HepG2 (cell line): ENCODE data around the gene ZNF254. TPM values are rescaled to one million over a fixed set of nuclear protein-coding genes. Genes with fewer than 3 reads are reported as not detected.

Source experiments
- ATAC-seq: fragments of 200-7000 bp; cut with Tn5 transposase; 3 replicates; pipeline ENCODE4 v1.9.1; 2020; ENCODE audit warnings: mild to moderate bottlenecking, moderate library complexity
- BruUV-seq: library from RNA; stranded (reverse); fragments of 400-500 nt; replicated peaks from 2 replicates; lab custom pipeline; 2021; lab: Mats Ljungman, UMichigan
- CTCF ChIA-PET: fragments of 300-600 bp; formaldehyde crosslinking; extraction: SDS; loops from one replicate; lab custom pipeline; 2021; ENCODE audit warnings: low total read pairs, inconsistent platforms, low intra/inter-chr PET ratio; lab: Yijun Ruan, JAX
- POLR2A ChIA-PET: fragments of 350-600 bp; sonication (Branson Sonifier 250); formaldehyde crosslinking; loops from one replicate; lab custom pipeline; 2020; ENCODE audit warnings: antibody characterized with exemption, inconsistent platforms; lab: Yijun Ruan, JAX
- DNase-seq: peaks from one replicate; pipeline ENCODE4 v3.0.0-alpha.2; 2015; ENCODE audit warnings: low spot score
- FAIRE-seq: peaks from 3 replicates; lab custom pipeline; 2011; peaks lifted over from hg19 to GRCh38; lab: Jason Lieb, UNC
- H2AFZ ChIP-seq: one replicate; pipeline ENCODE4 v1.6.1; 2011; ENCODE audit warnings: low read length, inconsistent platforms
- H3K27ac ChIP-seq: fragments of 300-600 bp; 3 replicates; pipeline ENCODE4 v1.8.0; 2011; ENCODE audit warnings: mixed run types, mild to moderate bottlenecking, mixed read lengths, low read length, inconsistent platforms; ENCODE audit not compliant: insufficient read depth; ENCODE audit errors: extremely low read length
- H3K27me3 ChIP-seq, 2 experiments: fragments of 200-600 bp in 1 of 2; 2 replicates in 1 of 2; 3 replicates in 1 of 2; pipeline versions ENCODE4 v1.6.0 to v1.8.0; 2011; ENCODE audit warnings: low read length in 2 of 2, mild to moderate bottlenecking in 2 of 2, moderate library complexity in 2 of 2, inconsistent platforms in 1 of 2; ENCODE audit not compliant: insufficient read depth in 2 of 2, control insufficient read depth in 1 of 2
- H3K36me3 ChIP-seq, 2 experiments: fragments of 200-600 bp in 1 of 2; replicated peaks in 1 of 2; 2 replicates in 1 of 2; 3 replicates in 1 of 2; pipeline versions ENCODE4 v1.5.1 to v1.8.0; 2011; ENCODE audit warnings: low read length in 2 of 2, inconsistent platforms in 1 of 2; ENCODE audit not compliant: insufficient read depth in 2 of 2, control insufficient read depth in 1 of 2
- H3K4me1 ChIP-seq: 2 replicates; pipeline ENCODE4 v1.5.1; 2012; ENCODE audit warnings: low read length, inconsistent platforms; ENCODE audit not compliant: insufficient read depth
- H3K4me2 ChIP-seq: 2 replicates; pipeline ENCODE4 v1.6.0; 2011; ENCODE audit warnings: low read depth, low read length, inconsistent platforms
- H3K4me3 ChIP-seq, 3 experiments: fragments of 200-600 bp in 1 of 3; sonication (generic), shearing (Covaris generic) in 1 of 3; replicated peaks in 1 of 3; 2 replicates each; pipeline ENCODE4 v1.5.1; 2011 to 2016; ENCODE audit warnings: low read length in 3 of 3, inconsistent platforms in 2 of 3, low read depth in 2 of 3, mild to moderate bottlenecking in 2 of 3, control low read depth in 1 of 3, mixed read lengths in 1 of 3; ENCODE audit not compliant: insufficient read depth in 1 of 3
- H3K79me2 ChIP-seq: one replicate; pipeline ENCODE4 v1.6.1; 2011; ENCODE audit warnings: low read length, inconsistent platforms; ENCODE audit not compliant: insufficient read depth
- H3K9ac ChIP-seq: 2 replicates; pipeline ENCODE4 v1.6.0; 2011; ENCODE audit warnings: mild to moderate bottlenecking, low read depth, low read length, inconsistent platforms; ENCODE audit not compliant: insufficient read depth
- H3K9me3 ChIP-seq: 2 replicates; pipeline ENCODE4 v1.5.1; 2012; ENCODE audit warnings: mild to moderate bottlenecking, low read length
- H4K20me1 ChIP-seq: 2 replicates; pipeline ENCODE4 v1.6.0; 2011; ENCODE audit warnings: inconsistent platforms, mild to moderate bottlenecking, low read length, moderate library complexity; ENCODE audit not compliant: insufficient read depth
- CREB1 ChIP-seq, 2 experiments: fragments of 450-650 bp in 1 of 2; IDR thresholded peaks; 2 replicates each; pipeline ENCODE4 v1.6.1; 2016 to 2017; ENCODE audit warnings: control low read depth in 1 of 2, mild to moderate bottlenecking in 1 of 2, missing compliant biosample characterization in 1 of 2, missing genetic modification characterization in 1 of 2
- E2F1 ChIP-seq: sonication (generic); formaldehyde crosslinking; IDR thresholded peaks from 2 replicates; pipeline ENCODE4 v1.5.0; 2020; ENCODE audit warnings: missing genetic modification reagents
- HDAC1 ChIP-seq: sonication (generic); formaldehyde crosslinking; IDR thresholded peaks from 2 replicates; pipeline ENCODE4 v1.5.1; 2020; ENCODE audit warnings: mild to moderate bottlenecking, missing genetic modification reagents
- MED8 ChIP-seq: sonication (generic); formaldehyde crosslinking; IDR thresholded peaks from 2 replicates; pipeline ENCODE4 v1.8.1; 2023; ENCODE audit warnings: mild to moderate bottlenecking, missing genetic modification reagents; ENCODE audit not compliant: insufficient replicate concordance
- MNT ChIP-seq: fragments of 450-650 bp; IDR thresholded peaks from 2 replicates; pipeline ENCODE4 v1.6.1; 2016
- NAIF1 ChIP-seq: sonication (generic); formaldehyde crosslinking; IDR thresholded peaks from 2 replicates; pipeline ENCODE4 v1.5.0; 2020; ENCODE audit warnings: mild to moderate bottlenecking, missing genetic modification reagents, borderline replicate concordance
- REPIN1 ChIP-seq: sonication (generic); formaldehyde crosslinking; IDR thresholded peaks from 2 replicates; pipeline ENCODE4 v1.8.0; 2022; ENCODE audit warnings: missing genetic modification reagents, low read depth, mild to moderate bottlenecking, borderline replicate concordance
- STAG1 ChIP-seq: sonication (generic); formaldehyde crosslinking; IDR thresholded peaks from 2 replicates; pipeline ENCODE4 v1.4.0; 2020; ENCODE audit warnings: missing genetic modification reagents
- THRA ChIP-seq: sonication (generic); formaldehyde crosslinking; IDR thresholded peaks from 2 replicates; pipeline ENCODE4 v1.4.0; 2020; ENCODE audit warnings: missing genetic modification reagents, borderline replicate concordance
- WIZ ChIP-seq: sonication (generic); formaldehyde crosslinking; IDR thresholded peaks from 2 replicates; pipeline ENCODE4 v1.5.1; 2020; ENCODE audit warnings: mild to moderate bottlenecking, missing genetic modification reagents
- ZHX1 ChIP-seq: sonication (generic); formaldehyde crosslinking; IDR thresholded peaks from 2 replicates; pipeline ENCODE4 v1.8.1; 2022; ENCODE audit warnings: low read depth, mild to moderate bottlenecking, missing genetic modification reagents
- ZNF292 ChIP-seq: sonication (generic); formaldehyde crosslinking; IDR thresholded peaks from 2 replicates; pipeline ENCODE4 v1.8.1; 2022; ENCODE audit warnings: mild to moderate bottlenecking, low read depth, missing genetic modification reagents, borderline replicate concordance
- ZNF501 ChIP-seq: sonication (generic); formaldehyde crosslinking; IDR thresholded peaks from 2 replicates; pipeline ENCODE4 v1.5.1; 2020; ENCODE audit warnings: mild to moderate bottlenecking, moderate library complexity, missing genetic modification reagents
- ZNF710 ChIP-seq: sonication (generic); formaldehyde crosslinking; IDR thresholded peaks from 2 replicates; pipeline ENCODE4 v1.5.0; 2020; ENCODE audit warnings: mild to moderate bottlenecking, missing genetic modification reagents, borderline replicate concordance
- ZNF841 ChIP-seq: sonication (generic); formaldehyde crosslinking; IDR thresholded peaks from 2 replicates; pipeline ENCODE4 v1.8.1; 2023; ENCODE audit warnings: missing genetic modification reagents, borderline replicate concordance
- ZSCAN30 ChIP-seq: sonication (generic); formaldehyde crosslinking; IDR thresholded peaks from 2 replicates; pipeline ENCODE4 v1.5.0; 2020; ENCODE audit warnings: mild to moderate bottlenecking, missing genetic modification reagents
- WGBS: methylation state at CpG from one replicate; pipeline ENCODE4 v1.1.6; 2017; ENCODE audit warnings: low lambda C conversion rate; 5-methylcytosine and 5-hydroxymethylcytosine counted together
- in situ Hi-C: cut with HindIII; loops from 2 replicates; pipeline ENCODE4 v1.10.0; 2017; ENCODE audit warnings: low pct_unique_long_range_greater_than_20kb; ENCODE audit not compliant: extremely low pct_ligation_motif_present
- intact Hi-C: fragments of 100-400 bp; cut with micrococcal nuclease; formaldehyde crosslinking; loops from one replicate; pipeline ENCODE4 v1.10.0; 2022; ENCODE audit not compliant: unreplicated experiment
- polyA plus RNA-seq, 8 experiments: library from polyadenylated mRNA; depleted of rRNA in 3 of 8; stranded (reverse) in 7 of 8; unstranded in 1 of 8; fragments of >200 nt; fragmentation: Illumina TruSeq in 4 of 8; extraction: Trizol in 4 of 8; gene quantifications; 2 replicates each; pipeline versions ENCODE4 v1.2.1 to v1.2.3, GENCODE V29; 2011 to 2016; ENCODE audit warnings: low read depth in 4 of 8, missing spikeins in 1 of 8, mixed read lengths in 1 of 8; ENCODE audit not compliant: insufficient read depth in 1 of 8
- total RNA-seq, 5 experiments: library from RNA; depleted of rRNA; stranded (reverse); fragments of >200 nt; fragmentation: Illumina TruSeq; extraction: Trizol; gene quantifications; 2 replicates each; pipeline ENCODE4 v1.2.3, GENCODE V29; 2016; ENCODE audit warnings: low read depth in 1 of 5

Gene ZNF254
- total and polyA plus RNA-seq, 2 of the 13 experiments (the other 11 are each of a cell fraction or from before 2014, with no cell fraction given): 2.6 to 4.6 TPM

GRCh38 chr19:24057144-24057543, 29.8 kb upstream of the ZNF254 start:
- H3K27ac ChIP-seq: no peak overlapping the region
- TF ChIP-seq ZNF292: no peak
- no peak for TF ChIP-seq NAIF1 (CRISPR knock-in tag)
- no peak for TF ChIP-seq ZNF710 (CRISPR knock-in tag)
- no peak for TF ChIP-seq ZHX1 (CRISPR knock-in tag)
- TF ChIP-seq WIZ (CRISPR knock-in tag): no peak
- TF ChIP-seq E2F1 (CRISPR knock-in tag): no peak
- no peak for TF ChIP-seq ZSCAN30
- no peak for TF ChIP-seq HDAC1 (CRISPR knock-in tag)
- TF ChIP-seq ZNF501 (CRISPR knock-in tag): no peak
- no peak for TF ChIP-seq THRA
- TF ChIP-seq REPIN1 (CRISPR knock-in tag): no peak
- no peak for TF ChIP-seq ZNF841
- no peak for TF ChIP-seq STAG1 (CRISPR knock-in tag)
- no peak for TF ChIP-seq CREB1 (IDR thresholded peaks at IDR 0.05)
- TF ChIP-seq CREB1 (CRISPR knock-in tag; IDR thresholded peaks at IDR 0.05): no peak
- TF ChIP-seq MED8 (CRISPR knock-in tag): no peak
- TF ChIP-seq MNT: no peak
- TF ChIP-seq, all 625 proteins: peak for 0
- intact Hi-C loops: no loop called here
- peaks cover 12 to 44% of the 10 kb centered on the region in 2 experiments; a peak in 4 of 5 replicates for H3K36me3 ChIP-seq
- no peaks in the 10 kb centered on the region for H3K79me2 ChIP-seq
- ATAC-seq (no peak), FAIRE-seq (no peak), DNase-seq (no peak)
- no peak overlapping the region for H3K4me2 ChIP-seq
- 93% methylated on average over 5 of the region's 5 CpGs for WGBS
- no peaks in the 10 kb centered on the region for H3K9me3 ChIP-seq
- no peak overlapping the region for H3K4me3 ChIP-seq
- no TSS peak for BruUV-seq
- ChIA-PET POLR2A (no interaction called here), CTCF (no interaction called here)
- H3K9ac ChIP-seq: no peak overlapping the region
- H3K27me3 ChIP-seq: no peaks in the 10 kb centered on the region
- H4K20me1 ChIP-seq: no peaks in the 10 kb centered on the region
- peaks cover 12% of the 10 kb centered on the region for H3K4me1 ChIP-seq
- no peak overlapping the region for H2AFZ ChIP-seq
- in situ Hi-C loops: loop anchor here (5.0 kb wide), 1 partner anchor 285 kb away; no protein-coding TSS in a partner anchor
